K562 (cell line): ENCODE measurements around the gene MYO15B. TPM values are rescaled to one million over a fixed set of nuclear protein-coding genes. Genes with fewer than 3 reads are reported as not detected.

Experiments used
- ATAC-seq: fragments of 200-7000 bp; cut with Tn5 transposase; 3 replicates; pipeline ENCODE4 v1.9.1; 2020; ENCODE audit warnings: moderate library complexity
- BruUV-seq: library from RNA; stranded (reverse); fragments of 400-500 nt; replicated peaks from 2 replicates; lab custom pipeline; 2021; lab: Mats Ljungman, UMichigan
- CTCF ChIA-PET: fragments of 300-600 bp; formaldehyde crosslinking; extraction: SDS; loops from one replicate; lab custom pipeline; 2021; ENCODE audit warnings: low intra/inter-chr PET ratio; lab: Yijun Ruan, JAX
- POLR2A ChIA-PET: fragments of 300-600, 350-650 bp; sonication (Branson Sonifier 250); formaldehyde crosslinking; extraction: SDS; loops from one replicate; lab custom pipeline; 2021; ENCODE audit warnings: antibody characterized with exemption, inconsistent platforms; lab: Yijun Ruan, JAX
- DNase-seq, 4 experiments: peaks; one replicate each; pipeline versions ENCODE4 v3.0.0 to v3.0.0-alpha.2; 2011 to 2018; ENCODE audit warnings: low spot score in 3 of 4, mixed read lengths in 3 of 4; ENCODE audit errors: extremely low read depth in 1 of 4
- FAIRE-seq: peaks from 2 replicates; lab custom pipeline; 2011; peaks lifted over from hg19 to GRCh38; lab: Jason Lieb, UNC
- H2AFZ ChIP-seq: 2 replicates; pipeline ENCODE4 v1.6.0; 2011; ENCODE audit warnings: low read depth, low read length, control low read depth, inconsistent platforms
- H3K27ac ChIP-seq: fragments of 200-600 bp; 3 replicates; pipeline ENCODE4 v1.8.0; 2011; ENCODE audit warnings: low read depth, mild to moderate bottlenecking, control low read depth, inconsistent platforms, low read length, moderate library complexity, mixed read lengths; ENCODE audit errors: extremely low read depth
- H3K27me3 ChIP-seq, 2 experiments: fragments of 300-600 bp in 1 of 2; 2 replicates in 1 of 2; 3 replicates in 1 of 2; pipeline versions ENCODE4 v1.6.0 to v1.8.0; 2011; ENCODE audit warnings: inconsistent platforms in 2 of 2, low read length in 2 of 2, mild to moderate bottlenecking in 1 of 2, mixed read lengths in 1 of 2, moderate library complexity in 1 of 2; ENCODE audit not compliant: control insufficient read depth in 2 of 2, insufficient read depth in 2 of 2
- H3K36me3 ChIP-seq: fragments of 300-600 bp; 3 replicates; pipeline ENCODE4 v1.8.0; 2011; ENCODE audit warnings: mild to moderate bottlenecking, low read length, inconsistent platforms; ENCODE audit not compliant: control insufficient read depth, insufficient read depth
- H3K4me1 ChIP-seq, 2 experiments: fragments of 200-600 bp in 1 of 2; replicated peaks in 1 of 2; 2 replicates in 1 of 2; 3 replicates in 1 of 2; pipeline versions ENCODE4 v1.5.1 to v1.8.0; 2011; ENCODE audit warnings: inconsistent platforms in 2 of 2, low read length in 2 of 2, mild to moderate bottlenecking in 1 of 2, mixed read lengths in 1 of 2, moderate library complexity in 1 of 2; ENCODE audit not compliant: control insufficient read depth in 2 of 2, insufficient read depth in 2 of 2
- H3K4me2 ChIP-seq: 2 replicates; pipeline ENCODE4 v1.6.1; 2011; ENCODE audit warnings: low read length, control low read depth, inconsistent platforms, mixed read lengths; ENCODE audit not compliant: insufficient read depth
- H3K4me3 ChIP-seq: fragments of 200-600 bp; sonication (generic), shearing (Covaris generic); 2 replicates; pipeline ENCODE4 v1.5.1; 2016; ENCODE audit warnings: control low read depth, inconsistent platforms
- H3K79me2 ChIP-seq: fragments of 200-600 bp; 3 replicates; pipeline ENCODE4 v1.8.0; 2011; ENCODE audit warnings: low read length, inconsistent platforms; ENCODE audit not compliant: control insufficient read depth, insufficient read depth
- H3K9ac ChIP-seq, 2 experiments: 2 replicates each; pipeline versions ENCODE4 v1.6.0 to v1.6.1; 2011; ENCODE audit warnings: low read depth in 2 of 2, low read length in 2 of 2, control low read depth in 1 of 2, inconsistent platforms in 1 of 2, mild to moderate bottlenecking in 1 of 2, mixed read lengths in 1 of 2; ENCODE audit not compliant: insufficient read depth in 1 of 2
- H3K9me1 ChIP-seq: one replicate; pipeline ENCODE4 v1.6.0; 2011; ENCODE audit warnings: inconsistent platforms, mild to moderate bottlenecking, low read length, moderate library complexity; ENCODE audit not compliant: control insufficient read depth, insufficient read depth
- H3K9me3 ChIP-seq: replicated peaks from 2 replicates; pipeline ENCODE4 v1.5.1; 2011; ENCODE audit warnings: low read depth, low read length, inconsistent platforms; ENCODE audit not compliant: control insufficient read depth, insufficient read depth
- H4K20me1 ChIP-seq: replicated peaks from 2 replicates; pipeline ENCODE4 v1.6.1; 2011; ENCODE audit warnings: low read length, inconsistent platforms, mixed read lengths; ENCODE audit not compliant: control insufficient read depth, insufficient read depth
- ZBTB1 ChIP-seq: sonication (generic); formaldehyde crosslinking; IDR thresholded peaks from 2 replicates; pipeline ENCODE4 v1.8.1; 2023; ENCODE audit warnings: missing genetic modification reagents, low read depth, mild to moderate bottlenecking, borderline replicate concordance
- WGBS: fragments of 100-300 bp; shearing (Covaris generic); methylation state at CpG from one replicate; pipeline ENCODE4 v1.1.6; 2016; ENCODE audit warnings: low coverage, mixed read lengths; ENCODE audit not compliant: insufficient coverage; ENCODE audit errors: missing lambda C conversion rate; 5-methylcytosine and 5-hydroxymethylcytosine counted together
- in situ Hi-C: fragments of 300-500 bp; cut with MboI; formaldehyde crosslinking; loops from 4 replicates; pipeline ENCODE4 v1.15.0; 2018; ENCODE audit warnings: inconsistent platforms, mixed read lengths
- intact Hi-C: fragments of 100-400 bp; cut with micrococcal nuclease; formaldehyde crosslinking; loops from 2 replicates; pipeline ENCODE4 v1.14.2; 2022
- polyA plus RNA-seq, 8 experiments: library from polyadenylated mRNA; depleted of rRNA in 4 of 8; stranded (reverse) in 5 of 8; unstranded in 3 of 8; fragments of >200 nt; fragmentation: Nextera tagmentation in 2 of 8; fragmentation: Illumina TruSeq in 1 of 8; extraction: Ambion mirVana in 2 of 8; extraction: Trizol in 1 of 8; gene quantifications; 2 replicates each; pipeline versions ENCODE4 v1.2.1 to v1.2.3, GENCODE V29; 2011 to 2014; ENCODE audit warnings: inconsistent platforms in 1 of 8, missing spikeins in 1 of 8
- total RNA-seq, 7 experiments: library from RNA; depleted of rRNA in 6 of 7; stranded (reverse); fragments of >200 nt in 6 of 7; fragmentation: Illumina TruSeq in 2 of 7; extraction: Trizol in 2 of 7; gene quantifications; 2 replicates each; pipeline versions ENCODE4 v1.2.1 to v1.2.3, GENCODE V29; 2011 to 2021; ENCODE audit warnings: low replicate concordance in 1 of 7
- TF ChIP-seq, protein P1 (sequence below): fragments of 200-800 bp; sonication (Bioruptor generic); IDR thresholded peaks from 2 replicates; pipeline ENCODE4 v1.6.1; 2017; ENCODE audit warnings: missing genetic modification characterization, missing compliant biosample characterization

The MYO15B gene
- total and polyA plus RNA-seq, 9 of the 15 experiments (the other 6 are each of a cell fraction or from before 2014, with no cell fraction given): 0.05 to 3.1 (median 0.83) TPM; not detected in 2

- Histone ChIP-seq H3K4me2 (no peak overlapping the region), H3K9me3 (no peaks in the 10 kb centered on the region), H4K20me1 (peaks cover 7% of the 10 kb centered on the region; the same call in 1 of the 2 replicates), H3K79me2 (no peaks in the 10 kb centered on the region), H3K4me3 (no peak overlapping the region), H3K27me3 (no peaks in the 10 kb centered on the region; a peak in 1 of 5 replicates), H3K4me1 (peaks cover 17 to 72% of the 10 kb centered on the region in 2 experiments), H3K36me3 (peaks cover 4% of the 10 kb centered on the region; the same call in 2 of the 3 replicates), H3K9me1 (no peaks in the 10 kb centered on the region), H3K9ac (peak overlapping the region in 1 of 2 experiments; percentile 22; a peak in 1 of 4 replicates), H2AFZ (no peak overlapping the region), H3K27ac (no peak overlapping the region)
- POLR2A ChIA-PET: interaction anchor here (0.6 to 2.0 kb wide), 3 partner anchors 147 to 151 kb away, joined by 3 to 4 read pairs (median 4); no protein-coding TSS in a partner anchor
- in situ Hi-C loops (no loop called here), intact Hi-C loops (no loop called here)
- ATAC-seq: no peak
- no TSS peak for BruUV-seq
- no peak for FAIRE-seq
- DNase-seq: no peak
- CTCF ChIA-PET: no interaction called here
- no peak for TF ChIP-seq ZBTB1
- TF ChIP-seq, protein P1, sequence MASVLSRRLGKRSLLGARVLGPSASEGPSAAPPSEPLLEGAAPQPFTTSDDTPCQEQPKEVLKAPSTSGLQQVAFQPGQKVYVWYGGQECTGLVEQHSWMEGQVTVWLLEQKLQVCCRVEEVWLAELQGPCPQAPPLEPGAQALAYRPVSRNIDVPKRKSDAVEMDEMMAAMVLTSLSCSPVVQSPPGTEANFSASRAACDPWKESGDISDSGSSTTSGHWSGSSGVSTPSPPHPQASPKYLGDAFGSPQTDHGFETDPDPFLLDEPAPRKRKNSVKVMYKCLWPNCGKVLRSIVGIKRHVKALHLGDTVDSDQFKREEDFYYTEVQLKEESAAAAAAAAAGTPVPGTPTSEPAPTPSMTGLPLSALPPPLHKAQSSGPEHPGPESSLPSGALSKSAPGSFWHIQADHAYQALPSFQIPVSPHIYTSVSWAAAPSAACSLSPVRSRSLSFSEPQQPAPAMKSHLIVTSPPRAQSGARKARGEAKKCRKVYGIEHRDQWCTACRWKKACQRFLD (CRISPR knock-in tag): no peak
- WGBS: 73% methylated on average over 12 of the region's 14 CpGs
Measured at GRCh38 chr17:75629157-75629556, 41.6 kb downstream of the MYO15B start.
